K562 (cell line): Measurements from ENCODE around the gene ARIH1. TPM values are rescaled to one million over a fixed set of nuclear protein-coding genes. Genes with fewer than 3 reads are reported as not detected.

Source experiments
- BCOR ChIP-seq: fragments of 450-650 bp; IDR thresholded peaks from 2 replicates; pipeline ENCODE4 v1.6.1; 2016
- BRCA1 ChIP-seq, 2 experiments: fragments of 450-650 bp in 1 of 2; sonication (generic) in 1 of 2; formaldehyde crosslinking in 1 of 2; IDR thresholded peaks; 2 replicates each; pipeline versions ENCODE4 v1.5.0 to v1.6.1; 2017 to 2020; ENCODE audit warnings: mild to moderate bottlenecking in 1 of 2, missing genetic modification reagents in 1 of 2
- CCNT2 ChIP-seq: IDR thresholded peaks from 2 replicates; pipeline ENCODE4 v1.6.1; 2011; ENCODE audit warnings: borderline replicate concordance, low read depth, mild to moderate bottlenecking, moderate library complexity, mixed read lengths, low read length; ENCODE audit not compliant: insufficient read length; ENCODE audit errors: extremely low read depth
- GTF2A2 ChIP-seq: IDR thresholded peaks from 2 replicates; pipeline ENCODE4 v1.6.1; 2016; ENCODE audit warnings: mild to moderate bottlenecking, missing genetic modification characterization, missing compliant biosample characterization
- HES1 ChIP-seq: fragments of 450-650 bp; IDR thresholded peaks from 2 replicates; pipeline ENCODE4 v1.6.1; 2016; ENCODE audit warnings: low read depth, mild to moderate bottlenecking, moderate library complexity
- ILK ChIP-seq: fragments of 450-650 bp; IDR thresholded peaks from 2 replicates; pipeline ENCODE4 v1.6.1; 2016; ENCODE audit warnings: missing genetic modification characterization, low read depth, mild to moderate bottlenecking, missing compliant biosample characterization, moderate library complexity, borderline replicate concordance
- JUNB ChIP-seq: fragments of 450-650 bp; formaldehyde crosslinking; conservative IDR thresholded peaks from 2 replicates; pipeline ENCODE4 v1.4.0; 2020; ENCODE audit warnings: mild to moderate bottlenecking
- MCM7 ChIP-seq, 2 experiments: fragments of 450-650 bp; IDR thresholded peaks; 2 replicates each; pipeline ENCODE4 v1.6.1; 2016 to 2018
- NFYB ChIP-seq: IDR thresholded peaks from 2 replicates; pipeline ENCODE4 v1.6.1; 2011; ENCODE audit warnings: mild to moderate bottlenecking, moderate library complexity; ENCODE audit not compliant: insufficient read length; ENCODE audit errors: extremely low read depth
- NR0B1 ChIP-seq: fragments of 450-650 bp; IDR thresholded peaks from one replicate; pipeline ENCODE4 v1.6.1; 2018; ENCODE audit warnings: mild to moderate bottlenecking, moderate library complexity; ENCODE audit not compliant: partially characterized antibody
- PTTG1 ChIP-seq: fragments of 450-650 bp; IDR thresholded peaks from 2 replicates; pipeline ENCODE4 v1.6.1; 2016; ENCODE audit warnings: low read depth, mild to moderate bottlenecking, missing genetic modification characterization, missing compliant biosample characterization
- RBM34 ChIP-seq: fragments of 200-400 bp; formaldehyde crosslinking; IDR thresholded peaks from 2 replicates; pipeline ENCODE4 v1.6.1; 2018; ENCODE audit warnings: low read length, borderline replicate concordance; ENCODE audit not compliant: insufficient read depth
- SAP30 ChIP-seq: fragments of 200-600 bp; sonication (generic); IDR thresholded peaks from 2 replicates; pipeline ENCODE4 v1.6.1; 2012; ENCODE audit warnings: borderline replicate concordance, low read depth, mild to moderate bottlenecking, moderate library complexity, low read length, control low read depth, inconsistent platforms; ENCODE audit not compliant: insufficient read depth, poor library complexity, severe bottlenecking
- SIN3B ChIP-seq: fragments of 450-650 bp; IDR thresholded peaks from 2 replicates; pipeline ENCODE4 v1.6.1; 2017; ENCODE audit warnings: low read depth, mild to moderate bottlenecking, moderate library complexity
- SMAD3 ChIP-seq: fragments of 450-650 bp; formaldehyde crosslinking; conservative IDR thresholded peaks from 2 replicates; pipeline ENCODE4 v1.4.0; 2020; ENCODE audit warnings: mild to moderate bottlenecking
- STAG1 ChIP-seq: sonication (generic); formaldehyde crosslinking; IDR thresholded peaks from 2 replicates; pipeline ENCODE4 v1.5.0; 2020; ENCODE audit warnings: missing genetic modification reagents, borderline replicate concordance
- TAF9B ChIP-seq: fragments of 450-650 bp; IDR thresholded peaks from 2 replicates; pipeline ENCODE4 v1.6.1; 2018; ENCODE audit warnings: mild to moderate bottlenecking; ENCODE audit not compliant: partially characterized antibody
- TRIM24 ChIP-seq, 2 experiments: fragments of 450-650 bp; IDR thresholded peaks; 2 replicates each; pipeline ENCODE4 v1.6.1; 2016
- U2AF1 ChIP-seq: fragments of 200-400 bp; formaldehyde crosslinking; optimal IDR thresholded peaks from 2 replicates; pipeline ENCODE3; 2017; ENCODE audit warnings: mild to moderate bottlenecking, low read depth, low read length, moderate library complexity
- ZNF143 ChIP-seq: sonication (generic); formaldehyde crosslinking; IDR thresholded peaks from 2 replicates; pipeline ENCODE4 v1.9.0; 2022; ENCODE audit warnings: mild to moderate bottlenecking, missing genetic modification reagents
- polyA plus RNA-seq, 8 experiments: library from polyadenylated mRNA; depleted of rRNA in 4 of 8; stranded (reverse) in 5 of 8; unstranded in 3 of 8; fragments of >200 nt; fragmentation: Nextera tagmentation in 2 of 8; fragmentation: Illumina TruSeq in 1 of 8; extraction: Ambion mirVana in 2 of 8; extraction: Trizol in 1 of 8; gene quantifications; 2 replicates each; pipeline versions ENCODE4 v1.2.1 to v1.2.3, GENCODE V29; 2011 to 2014; ENCODE audit warnings: inconsistent platforms in 1 of 8, missing spikeins in 1 of 8
- total RNA-seq, 7 experiments: library from RNA; depleted of rRNA in 6 of 7; stranded (reverse); fragments of >200 nt in 6 of 7; fragmentation: Illumina TruSeq in 2 of 7; extraction: Trizol in 2 of 7; gene quantifications; 2 replicates each; pipeline versions ENCODE4 v1.2.1 to v1.2.3, GENCODE V29; 2011 to 2021; ENCODE audit warnings: low replicate concordance in 1 of 7
- TF ChIP-seq, protein P1 (sequence below): fragments of 450-650 bp; formaldehyde crosslinking; IDR thresholded peaks from 2 replicates; pipeline ENCODE4 v1.4.0; 2020; ENCODE audit warnings: mild to moderate bottlenecking, moderate library complexity
- TF ChIP-seq, protein P2 (sequence below): fragments of 250-450 bp; sonication (Bioruptor Pico); IDR thresholded peaks from 2 replicates; pipeline ENCODE4 v1.5.0; 2020; ENCODE audit warnings: mild to moderate bottlenecking, borderline replicate concordance

Gene ARIH1
- total and polyA plus RNA-seq, 9 of the 15 experiments (the other 6 are each of a cell fraction or from before 2014, with no cell fraction given) = 17.7 to 125 (median 31.4) TPM

- no peak for TF ChIP-seq PTTG1 (tag)
- TF ChIP-seq NR0B1 = no peak
- TF ChIP-seq GTF2A2 (tag) = no peak; the same call in 1 of the 2 replicates
- TF ChIP-seq TAF9B = peak; percentile 87
- TF ChIP-seq ZNF143 (CRISPR knock-in tag) = peak; percentile 57
- TF ChIP-seq SAP30 = no peak
- TF ChIP-seq RBM34 = no peak
- no peak for TF ChIP-seq STAG1 (CRISPR knock-in tag)
- peak; percentile 97 for TF ChIP-seq JUNB (CRISPR knock-in tag)
- no peak for TF ChIP-seq BRCA1 (IDR thresholded peaks at IDR 0.05)
- TF ChIP-seq BRCA1 (CRISPR knock-in tag; IDR thresholded peaks at IDR 0.05) = no peak
- peak; percentile 72 for TF ChIP-seq CCNT2
- peak; percentile 64 for TF ChIP-seq SIN3B
- no peak; a peak in 1 of 4 replicates for TF ChIP-seq TRIM24 (IDR thresholded peaks at IDR 0.05)
- TF ChIP-seq, protein P1, sequence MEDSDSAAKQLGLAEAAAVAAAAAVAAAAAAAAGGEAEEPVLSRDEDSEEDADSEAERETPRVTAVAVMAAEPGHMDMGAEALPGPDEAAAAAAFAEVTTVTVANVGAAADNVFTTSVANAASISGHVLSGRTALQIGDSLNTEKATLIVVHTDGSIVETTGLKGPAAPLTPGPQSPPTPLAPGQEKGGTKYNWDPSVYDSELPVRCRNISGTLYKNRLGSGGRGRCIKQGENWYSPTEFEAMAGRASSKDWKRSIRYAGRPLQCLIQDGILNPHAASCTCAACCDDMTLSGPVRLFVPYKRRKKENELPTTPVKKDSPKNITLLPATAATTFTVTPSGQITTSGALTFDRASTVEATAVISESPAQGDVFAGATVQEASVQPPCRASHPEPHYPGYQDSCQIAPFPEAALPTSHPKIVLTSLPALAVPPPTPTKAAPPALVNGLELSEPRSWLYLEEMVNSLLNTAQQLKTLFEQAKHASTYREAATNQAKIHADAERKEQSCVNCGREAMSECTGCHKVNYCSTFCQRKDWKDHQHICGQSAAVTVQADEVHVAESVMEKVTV (CRISPR knock-in tag) = no peak
- 0 out of 2 replicates have a peak, but pooled peaks have one; percentile 13 for TF ChIP-seq SMAD3 (CRISPR knock-in tag)
- no peak for TF ChIP-seq MCM7 (IDR thresholded peaks at IDR 0.05)
- no peak for TF ChIP-seq BCOR
- TF ChIP-seq, protein P2, sequence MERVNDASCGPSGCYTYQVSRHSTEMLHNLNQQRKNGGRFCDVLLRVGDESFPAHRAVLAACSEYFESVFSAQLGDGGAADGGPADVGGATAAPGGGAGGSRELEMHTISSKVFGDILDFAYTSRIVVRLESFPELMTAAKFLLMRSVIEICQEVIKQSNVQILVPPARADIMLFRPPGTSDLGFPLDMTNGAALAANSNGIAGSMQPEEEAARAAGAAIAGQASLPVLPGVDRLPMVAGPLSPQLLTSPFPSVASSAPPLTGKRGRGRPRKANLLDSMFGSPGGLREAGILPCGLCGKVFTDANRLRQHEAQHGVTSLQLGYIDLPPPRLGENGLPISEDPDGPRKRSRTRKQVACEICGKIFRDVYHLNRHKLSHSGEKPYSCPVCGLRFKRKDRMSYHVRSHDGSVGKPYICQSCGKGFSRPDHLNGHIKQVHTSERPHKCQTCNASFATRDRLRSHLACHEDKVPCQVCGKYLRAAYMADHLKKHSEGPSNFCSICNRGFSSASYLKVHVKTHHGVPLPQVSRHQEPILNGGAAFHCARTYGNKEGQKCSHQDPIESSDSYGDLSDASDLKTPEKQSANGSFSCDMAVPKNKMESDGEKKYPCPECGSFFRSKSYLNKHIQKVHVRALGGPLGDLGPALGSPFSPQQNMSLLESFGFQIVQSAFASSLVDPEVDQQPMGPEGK (CRISPR knock-in tag) = no peak; the same call in 1 of the 2 replicates
- no peak for TF ChIP-seq HES1
- no peak for TF ChIP-seq NFYB
- no peak for TF ChIP-seq ILK
- TF ChIP-seq U2AF1 = peak; percentile 91
Measured at GRCh38 chr15:72473614-72474465, at the start of gene ARIH1 (continued).
